ENCODE data around the gene MTMR10. TPM values are rescaled to one million over a fixed set of nuclear protein-coding genes. Genes with fewer than 3 reads are reported as not detected.

Gene MTMR10
- total RNA-seq, 1 donor from 2014 or later: 4.5 TPM

DNA sequence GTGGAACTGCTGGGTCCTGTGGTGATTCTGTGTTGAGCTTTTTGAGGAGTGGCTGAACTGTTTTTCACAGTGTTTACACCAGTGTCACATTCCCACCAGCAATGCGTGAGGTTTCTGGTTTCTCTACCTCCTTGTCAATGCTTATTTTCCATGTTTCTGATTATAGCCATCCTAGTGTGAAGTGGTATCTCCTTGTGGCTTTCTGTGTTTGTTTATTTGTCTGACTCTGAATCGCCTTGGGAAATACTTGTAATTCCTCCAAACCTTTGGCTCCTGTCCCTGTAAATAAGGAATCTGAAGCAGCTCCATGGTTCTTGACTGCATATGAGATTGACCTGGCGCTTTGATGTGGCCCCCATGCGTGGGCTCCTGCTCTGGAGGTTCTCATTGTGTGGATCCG lies 67.1 kb downstream of the MTMR10 start:
- intact Hi-C loops (cut with DNase I): no loop called here
- Histone ChIP-seq H3K4me1 (no peaks in the 10 kb centered on the region), H3K27me3 (no peaks in the 10 kb centered on the region), H3K9me3 (no peaks in the 10 kb centered on the region), H3K36me3 (peaks cover 57 to 80% of the 10 kb centered on the region in 2 donors), H3K27ac (no peak overlapping the region), H3K4me3 (no peak overlapping the region)
- no peak for DNase-seq (ENCODE audit: low spot score in 2 of 2)
- TF ChIP-seq, protein P1, sequence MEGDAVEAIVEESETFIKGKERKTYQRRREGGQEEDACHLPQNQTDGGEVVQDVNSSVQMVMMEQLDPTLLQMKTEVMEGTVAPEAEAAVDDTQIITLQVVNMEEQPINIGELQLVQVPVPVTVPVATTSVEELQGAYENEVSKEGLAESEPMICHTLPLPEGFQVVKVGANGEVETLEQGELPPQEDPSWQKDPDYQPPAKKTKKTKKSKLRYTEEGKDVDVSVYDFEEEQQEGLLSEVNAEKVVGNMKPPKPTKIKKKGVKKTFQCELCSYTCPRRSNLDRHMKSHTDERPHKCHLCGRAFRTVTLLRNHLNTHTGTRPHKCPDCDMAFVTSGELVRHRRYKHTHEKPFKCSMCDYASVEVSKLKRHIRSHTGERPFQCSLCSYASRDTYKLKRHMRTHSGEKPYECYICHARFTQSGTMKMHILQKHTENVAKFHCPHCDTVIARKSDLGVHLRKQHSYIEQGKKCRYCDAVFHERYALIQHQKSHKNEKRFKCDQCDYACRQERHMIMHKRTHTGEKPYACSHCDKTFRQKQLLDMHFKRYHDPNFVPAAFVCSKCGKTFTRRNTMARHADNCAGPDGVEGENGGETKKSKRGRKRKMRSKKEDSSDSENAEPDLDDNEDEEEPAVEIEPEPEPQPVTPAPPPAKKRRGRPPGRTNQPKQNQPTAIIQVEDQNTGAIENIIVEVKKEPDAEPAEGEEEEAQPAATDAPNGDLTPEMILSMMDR (IDR thresholded peaks at IDR 0.05): no peak

DNA sequence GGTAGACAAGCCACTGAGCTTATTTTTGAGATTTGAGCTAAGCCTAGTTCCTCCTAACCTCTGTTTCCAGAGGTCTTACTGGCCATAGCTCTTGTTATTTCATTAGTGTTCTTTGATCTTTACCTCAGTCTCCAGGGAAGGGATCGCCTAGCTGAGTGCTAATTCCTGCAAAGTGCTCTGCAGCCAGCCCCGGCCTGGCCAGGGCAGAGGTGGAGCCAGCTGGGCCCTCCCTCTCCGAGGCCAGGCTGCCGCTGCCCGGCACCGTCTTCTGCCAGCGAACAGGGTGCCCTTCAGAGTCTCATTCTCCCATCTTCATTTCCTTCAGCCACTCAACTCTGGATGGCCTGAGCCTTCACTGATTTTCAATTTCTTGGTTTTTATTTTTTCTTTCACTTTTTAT lies 68.0 kb downstream of the MTMR10 start:
- no peak overlapping the region for H3K4me3 ChIP-seq
- no peaks in the 10 kb centered on the region for H3K27me3 ChIP-seq
- no peak for DNase-seq (ENCODE audit: low spot score in 2 of 2)
- intact Hi-C loops (cut with DNase I): no loop called here
- TF ChIP-seq, protein P1 (IDR thresholded peaks at IDR 0.05): no peak
- H3K9me3 ChIP-seq: no peaks in the 10 kb centered on the region
- peaks cover 55 to 83% of the 10 kb centered on the region in 2 donors for H3K36me3 ChIP-seq
- no peak overlapping the region for H3K27ac ChIP-seq
- no peaks in the 10 kb centered on the region for H3K4me1 ChIP-seq

DNA sequence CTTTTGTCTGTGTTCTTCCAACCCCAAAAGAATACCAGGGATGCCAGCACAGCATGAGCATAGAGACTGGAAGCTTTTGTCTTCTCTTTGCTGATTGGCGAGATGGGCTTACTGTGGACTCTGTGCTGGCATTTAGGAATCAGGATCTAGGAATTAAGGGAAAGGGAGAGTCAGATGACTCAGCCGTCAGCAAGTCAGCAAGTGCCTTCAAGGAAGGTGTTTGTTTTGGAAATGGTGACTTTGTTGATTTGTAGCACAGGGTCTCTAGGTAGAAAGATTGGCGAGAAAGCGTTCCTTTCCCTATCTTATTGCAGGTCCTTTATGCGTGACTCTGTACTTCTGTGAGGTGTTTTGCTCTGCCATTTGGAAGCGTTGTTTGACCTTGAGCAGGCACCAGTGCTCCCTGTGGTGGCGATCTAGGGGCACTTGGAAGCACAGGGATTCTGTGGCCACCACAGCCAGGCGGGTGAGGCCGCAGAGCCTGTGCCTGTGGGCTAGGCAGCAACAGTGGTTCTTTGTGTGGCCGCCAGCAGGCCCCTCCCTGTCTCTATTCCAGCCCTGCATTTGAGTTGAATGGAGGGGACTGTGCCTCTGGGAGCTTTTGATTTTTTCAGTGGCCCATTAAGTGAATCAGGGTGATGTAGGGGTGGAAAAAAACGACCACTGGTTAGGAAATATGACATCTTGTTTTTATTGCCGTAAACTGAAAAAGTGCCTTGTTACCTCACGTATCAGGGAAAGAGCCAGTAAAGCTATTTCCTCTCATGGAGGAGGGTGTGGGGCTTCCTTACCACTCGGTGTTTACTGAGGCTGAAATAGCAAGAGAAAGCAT lies 68.7 kb downstream of the MTMR10 start:
- TF ChIP-seq, protein P1 (IDR thresholded peaks at IDR 0.05): no peak
- Histone ChIP-seq H3K9me3 (no peaks in the 10 kb centered on the region), H3K27ac (no peak overlapping the region), H3K4me3 (no peak overlapping the region), H3K36me3 (peaks cover 57 to 86% of the 10 kb centered on the region in 2 donors), H3K27me3 (no peaks in the 10 kb centered on the region), H3K4me1 (no peaks in the 10 kb centered on the region)
- DNase-seq (ENCODE audit: low spot score in 2 of 2): no peak
- intact Hi-C loops (cut with DNase I): no loop called here

DNA sequence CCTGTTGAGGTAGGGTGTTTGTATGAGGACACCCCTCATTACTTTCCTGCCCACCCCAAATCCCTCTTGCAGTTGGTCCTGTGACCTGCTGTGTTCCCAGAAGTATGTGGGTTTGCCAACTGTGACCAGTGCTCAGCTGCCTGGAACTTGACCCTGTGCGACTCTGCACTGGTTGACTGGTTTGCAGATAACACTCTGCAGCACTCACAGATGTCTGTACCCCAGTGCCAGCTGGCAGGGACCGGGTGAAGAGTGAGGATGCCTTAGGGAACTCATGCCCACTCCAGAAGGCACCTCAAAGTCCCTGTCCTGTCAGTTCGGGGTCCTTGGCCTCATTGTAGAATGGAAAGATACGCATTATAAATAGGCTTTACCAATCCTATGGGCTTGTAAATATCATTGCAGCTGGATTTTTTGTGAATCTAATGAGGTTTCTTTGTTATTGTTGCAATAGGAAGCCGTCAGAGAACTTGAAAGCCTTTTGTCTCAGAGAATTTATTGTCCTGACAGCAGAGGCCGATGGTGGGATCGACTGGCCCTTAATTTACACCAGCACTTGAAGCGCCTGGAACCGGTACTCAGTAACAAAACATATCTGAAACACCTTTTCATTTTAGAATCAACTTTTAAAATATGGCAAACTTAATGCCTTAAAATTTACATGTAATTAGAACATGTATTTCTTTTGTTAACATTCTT lies 69.5 kb downstream of the MTMR10 start:
- intact Hi-C loops (cut with DNase I): no loop called here
- Histone ChIP-seq H3K36me3 (peaks cover 49 to 78% of the 10 kb centered on the region in 2 donors), H3K27ac (no peak overlapping the region), H3K27me3 (no peaks in the 10 kb centered on the region), H3K4me3 (no peak overlapping the region), H3K4me1 (no peaks in the 10 kb centered on the region), H3K9me3 (no peaks in the 10 kb centered on the region)
- TF ChIP-seq, protein P1 (IDR thresholded peaks at IDR 0.05): no peak
- no peak for DNase-seq (ENCODE audit: low spot score in 2 of 2)

DNA sequence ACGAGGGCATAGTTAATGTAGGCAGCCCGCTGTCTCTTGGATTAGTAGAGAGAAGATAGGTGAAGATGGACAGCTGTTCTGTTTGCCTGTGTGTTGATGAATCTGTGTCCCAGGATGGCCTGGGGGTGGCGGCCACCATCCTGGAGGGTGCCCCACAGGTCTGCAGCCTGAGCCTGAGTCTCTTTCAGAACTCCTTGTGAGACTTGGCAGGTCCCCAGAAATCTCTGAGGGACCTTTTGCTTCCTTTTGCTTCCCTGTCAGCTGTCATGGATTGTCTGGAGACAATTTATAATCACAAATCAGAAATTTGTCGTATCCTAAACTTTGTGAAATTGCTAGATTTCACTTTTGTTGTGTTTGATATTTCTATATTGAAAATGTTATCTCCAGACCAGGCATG lies 70.3 kb downstream of the MTMR10 start:
- no peak for DNase-seq (ENCODE audit: low spot score in 2 of 2)
- Histone ChIP-seq H3K27me3 (no peaks in the 10 kb centered on the region), H3K4me1 (no peaks in the 10 kb centered on the region), H3K27ac (no peak overlapping the region), H3K9me3 (no peaks in the 10 kb centered on the region), H3K4me3 (no peak overlapping the region), H3K36me3 (peaks cover 44 to 74% of the 10 kb centered on the region in 2 donors)
- intact Hi-C loops (cut with DNase I): no loop called here
- TF ChIP-seq, protein P1 (IDR thresholded peaks at IDR 0.05): no peak
